ENCODE measurements around the gene SHB. TPM values are rescaled to one million over a fixed set of nuclear protein-coding genes. Genes with fewer than 3 reads are reported as not detected.
"Not testable (repeated sequence)": the region's sequence is repeated elsewhere in the genome, so short reads cannot be mapped to it uniquely, and the experiment has no call there.

Gene SHB
- total RNA-seq, 1 experiment from 2014 or later: 27.1 TPM

DNA sequence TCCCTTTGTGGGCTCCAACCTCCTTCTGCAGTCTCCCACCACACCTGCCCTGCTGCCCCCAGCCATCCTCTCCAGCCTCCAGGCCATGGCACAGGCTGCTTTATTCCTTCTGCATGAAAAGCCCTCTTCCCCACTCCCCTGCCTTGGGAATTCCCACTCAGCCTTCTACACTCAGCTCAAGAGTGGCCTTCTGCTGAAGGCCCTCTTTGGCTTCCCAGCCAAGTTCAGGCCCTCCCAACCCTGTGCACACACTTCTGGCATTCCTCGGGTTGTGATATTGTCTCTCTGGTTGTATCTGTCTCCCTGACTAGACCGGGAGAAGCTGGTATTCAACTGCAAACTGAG lies 5.7 kb downstream of the SHB start:
- no peak for DNase-seq (ENCODE audit: low read depth)

DNA sequence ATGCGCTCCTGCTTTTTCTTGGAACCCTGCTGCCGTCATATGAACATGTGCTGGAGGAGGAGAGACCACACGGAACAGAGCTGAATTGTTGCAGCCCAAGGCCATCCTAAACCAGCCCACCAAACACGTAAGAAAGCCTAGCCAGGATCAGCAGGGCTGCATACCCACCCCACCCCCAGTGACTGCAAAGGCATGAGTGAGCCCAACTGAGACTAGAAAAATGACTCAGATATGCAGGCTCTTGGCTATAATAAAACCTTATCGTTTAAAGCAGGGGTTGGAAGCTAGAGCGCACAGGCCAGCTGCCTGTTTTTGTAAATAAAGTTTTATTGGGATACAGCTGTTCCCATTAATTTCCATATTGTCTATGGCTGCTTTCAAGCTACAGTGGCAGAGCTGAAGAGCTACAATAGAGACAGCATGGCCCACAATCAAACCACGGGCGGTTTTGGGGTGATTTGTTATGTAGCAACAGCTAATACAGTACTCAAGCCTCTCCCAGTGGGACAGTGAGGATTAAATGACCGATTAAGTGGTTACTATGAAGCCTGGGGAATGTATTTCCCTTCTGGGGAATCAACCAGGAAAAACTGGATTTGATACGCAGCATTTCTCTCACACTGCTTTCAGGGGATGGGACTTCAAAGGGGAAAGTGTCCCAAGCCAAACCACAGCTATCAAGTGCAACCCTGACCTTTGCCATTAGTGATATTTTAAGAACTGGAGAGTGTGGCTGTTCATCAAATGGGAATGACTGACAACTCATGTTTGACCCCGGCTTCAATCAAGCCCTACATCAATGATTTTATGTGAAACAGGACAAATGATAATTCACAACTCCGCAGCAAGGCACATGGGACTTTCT lies 6.3 kb downstream of the SHB start:
- peak; percentile 89 for DNase-seq (ENCODE audit: low read depth)

DNA sequence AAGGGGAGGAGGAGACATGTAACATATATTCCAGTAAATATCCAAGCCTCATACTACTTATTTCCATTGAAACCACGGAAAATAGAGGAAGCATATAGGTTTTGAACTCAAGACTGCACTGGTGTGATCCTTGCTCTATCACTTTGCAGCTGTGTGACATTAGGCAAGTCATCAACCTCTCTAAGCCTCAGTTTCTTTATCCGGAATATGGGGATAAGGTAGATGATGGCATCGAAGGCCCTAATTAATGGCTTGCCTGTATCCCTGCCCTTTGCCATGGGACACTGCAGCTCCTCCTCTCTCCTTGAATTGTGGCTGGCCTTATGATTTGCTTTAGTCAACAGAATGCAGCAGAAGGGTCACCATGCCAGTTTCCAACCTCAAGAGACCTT lies 6.9 kb downstream of the SHB start:
- no peak for DNase-seq (ENCODE audit: low read depth)

DNA sequence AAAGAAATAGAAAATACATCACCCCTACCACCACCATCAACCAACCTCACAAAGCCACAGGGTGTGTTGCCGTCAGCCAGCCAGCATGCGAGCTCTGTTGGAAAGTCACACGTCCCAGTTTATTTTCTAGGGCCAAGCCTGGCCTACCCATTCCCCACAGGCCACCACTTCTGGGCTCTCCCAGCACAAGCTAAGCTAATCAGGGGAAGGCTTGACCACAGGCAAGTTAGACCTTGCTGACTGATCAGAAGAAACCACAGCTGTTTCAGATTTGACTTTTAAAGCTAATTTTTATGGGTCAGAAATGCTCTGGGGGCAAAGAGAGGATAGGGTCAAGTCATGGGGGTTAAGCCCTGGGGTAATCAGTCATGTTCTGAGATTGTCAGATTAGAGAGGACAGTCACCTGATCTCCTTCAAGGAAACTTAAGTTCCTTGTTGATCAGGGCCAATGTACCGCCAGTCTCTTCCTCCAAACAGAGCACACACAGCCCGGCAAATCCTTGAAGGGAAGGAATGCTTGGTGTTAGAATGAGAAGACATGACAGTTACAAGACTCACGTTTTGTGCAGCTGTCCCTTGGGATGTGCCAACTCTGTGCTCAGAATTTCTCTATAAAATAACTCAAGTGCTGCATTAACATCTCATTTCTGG lies 7.6 kb downstream of the SHB start:
- DNase-seq (ENCODE audit: low read depth): no peak

DNA sequence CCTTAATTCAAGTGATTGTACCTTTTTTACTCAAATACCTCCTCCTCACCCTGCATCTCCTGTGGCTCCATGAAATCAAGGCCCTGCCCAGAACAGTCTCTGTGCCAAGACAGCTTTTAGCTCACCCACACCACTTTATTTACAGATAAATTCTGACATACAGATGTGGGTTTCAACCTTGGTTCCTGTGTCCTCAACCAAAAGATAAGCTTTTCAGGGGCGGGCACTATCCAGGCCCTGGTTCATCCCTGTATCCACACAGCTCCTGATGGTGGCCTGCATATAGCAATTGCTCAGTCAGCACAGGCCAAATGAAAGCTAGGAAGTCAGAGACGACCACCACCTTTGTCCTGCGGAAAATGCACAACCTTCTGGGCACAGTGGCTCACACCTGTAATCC lies 8.3 kb downstream of the SHB start:
- DNase-seq (ENCODE audit: low read depth): no peak

DNA sequence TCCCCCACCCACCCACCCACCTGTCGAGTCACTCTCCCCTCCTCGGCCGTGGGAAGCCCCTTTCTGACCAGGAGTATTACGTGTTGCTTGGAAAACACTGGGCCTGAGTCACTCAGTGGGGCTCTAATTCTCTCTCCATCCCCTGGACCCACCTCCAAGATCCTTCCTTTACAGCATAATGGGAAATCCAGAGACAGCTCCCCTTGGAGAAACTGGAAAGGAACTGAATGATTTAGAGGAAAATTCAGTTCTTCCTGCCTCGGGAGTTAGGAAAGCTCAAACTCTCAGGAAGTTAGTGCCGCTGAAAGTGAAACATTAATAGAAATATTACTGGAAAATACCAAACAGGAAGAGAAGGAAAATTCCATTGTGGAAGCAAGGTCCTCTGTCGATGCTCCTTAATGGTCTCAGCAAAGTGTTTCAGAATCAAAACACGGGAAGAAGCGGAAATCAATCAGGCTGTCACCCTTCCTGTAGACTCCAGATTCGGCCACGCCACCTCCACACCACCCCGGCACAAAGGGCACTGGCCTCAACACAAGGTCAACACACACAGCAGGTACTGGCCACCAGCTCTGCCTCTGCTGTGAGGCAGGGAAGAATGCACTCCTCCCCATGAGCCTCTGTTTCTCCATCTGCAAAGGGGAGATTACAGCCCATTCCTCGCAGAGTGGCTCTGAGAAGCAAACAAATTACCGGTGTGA lies 9.6 kb downstream of the SHB start:
- DNase-seq (ENCODE audit: low read depth): no peak

DNA sequence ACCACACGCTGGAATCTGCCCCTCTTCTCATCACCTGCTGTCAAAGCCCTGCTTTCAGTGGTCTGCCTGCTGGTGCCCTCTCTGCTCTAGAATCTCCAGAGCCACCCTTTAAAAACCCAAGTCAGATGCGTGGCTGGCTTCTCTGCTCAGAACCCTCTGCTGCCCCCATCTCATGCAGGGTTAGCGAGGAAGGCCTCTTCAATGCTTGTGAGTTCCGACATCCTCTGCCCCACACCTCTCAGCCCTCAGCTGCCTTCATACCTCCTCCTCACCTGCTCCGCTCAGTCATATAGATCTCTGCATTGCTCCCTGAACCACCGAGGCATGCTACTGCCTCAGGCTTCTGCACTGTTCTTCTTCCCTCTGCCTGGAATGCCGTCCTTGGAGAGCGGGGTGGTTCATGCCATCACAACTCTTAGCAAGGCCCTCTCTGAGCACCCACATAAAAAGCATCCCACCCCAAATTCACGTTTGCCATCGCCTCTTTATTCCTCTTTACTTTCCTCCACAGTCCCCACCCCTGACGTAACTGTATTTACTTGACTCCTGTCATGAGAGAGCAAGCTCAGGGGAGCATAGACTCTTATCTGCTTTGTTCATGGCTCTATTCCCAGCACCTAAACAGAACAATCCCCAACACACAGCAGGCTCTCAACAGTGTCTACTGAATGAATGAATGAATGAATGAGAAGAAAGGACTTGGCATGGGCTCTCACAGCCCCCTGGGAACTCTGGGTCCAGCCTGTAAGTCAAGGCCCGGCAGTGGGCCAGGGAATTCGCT lies 10.4 kb downstream of the SHB start:
- DNase-seq (ENCODE audit: low read depth): no peak

DNA sequence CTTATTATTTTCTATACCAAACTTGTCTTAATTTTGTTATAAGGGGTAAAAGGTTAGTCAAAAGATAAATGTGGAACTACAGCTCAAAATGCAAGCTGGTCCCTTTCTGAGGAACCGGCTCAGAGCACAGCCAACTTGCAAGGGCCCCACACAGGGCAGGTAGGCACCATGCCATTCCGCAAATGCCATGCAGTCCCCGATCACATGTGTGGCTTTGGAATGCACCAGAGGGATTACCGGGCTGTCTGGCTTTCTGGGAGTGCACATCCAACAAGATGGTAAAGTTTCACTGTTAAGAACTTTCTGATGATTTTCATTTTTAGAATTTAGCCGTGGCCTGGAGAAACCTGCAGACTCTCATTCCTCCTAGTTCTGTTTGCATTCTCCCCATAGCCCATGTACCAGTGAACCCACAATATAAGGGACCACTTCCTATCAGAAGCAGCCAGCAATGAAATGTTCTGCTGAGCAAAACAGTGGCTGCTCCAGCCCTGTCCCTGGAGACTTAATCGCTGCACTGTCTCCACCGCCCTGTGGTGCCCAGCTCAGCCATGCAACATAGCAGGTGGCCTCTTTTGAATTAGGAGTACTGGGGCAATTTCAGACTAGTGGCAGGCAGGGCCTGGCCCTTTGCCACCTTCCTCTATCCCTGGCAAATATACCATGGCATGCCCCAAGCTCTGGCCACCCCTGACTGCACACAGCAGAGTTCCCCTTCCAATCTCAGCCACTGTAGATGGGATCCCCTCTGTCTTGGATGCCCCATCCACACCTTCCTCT lies 11.4 kb downstream of the SHB start:
- DNase-seq (ENCODE audit: low read depth): no peak

DNA sequence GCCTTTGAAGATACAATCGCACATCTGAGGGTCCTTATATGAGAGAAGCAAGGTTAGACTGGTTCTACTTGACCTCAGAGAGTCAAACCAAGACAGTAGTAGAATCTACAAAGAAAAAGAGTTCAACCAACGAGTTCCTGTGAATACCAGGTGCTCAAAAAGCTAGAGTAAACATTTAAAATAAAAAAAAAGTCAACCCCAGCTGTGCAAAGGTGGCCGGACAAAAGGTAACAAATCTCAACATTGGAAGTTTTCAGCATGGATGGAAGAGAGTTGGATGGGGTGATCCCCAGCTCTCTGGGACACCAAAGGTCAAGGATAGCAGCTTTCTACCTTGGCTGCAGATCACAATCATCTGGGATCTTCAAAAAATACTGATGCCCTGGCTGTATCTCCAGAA lies 14.4 kb downstream of the SHB start:
- no peak for DNase-seq (ENCODE audit: low read depth)

DNA sequence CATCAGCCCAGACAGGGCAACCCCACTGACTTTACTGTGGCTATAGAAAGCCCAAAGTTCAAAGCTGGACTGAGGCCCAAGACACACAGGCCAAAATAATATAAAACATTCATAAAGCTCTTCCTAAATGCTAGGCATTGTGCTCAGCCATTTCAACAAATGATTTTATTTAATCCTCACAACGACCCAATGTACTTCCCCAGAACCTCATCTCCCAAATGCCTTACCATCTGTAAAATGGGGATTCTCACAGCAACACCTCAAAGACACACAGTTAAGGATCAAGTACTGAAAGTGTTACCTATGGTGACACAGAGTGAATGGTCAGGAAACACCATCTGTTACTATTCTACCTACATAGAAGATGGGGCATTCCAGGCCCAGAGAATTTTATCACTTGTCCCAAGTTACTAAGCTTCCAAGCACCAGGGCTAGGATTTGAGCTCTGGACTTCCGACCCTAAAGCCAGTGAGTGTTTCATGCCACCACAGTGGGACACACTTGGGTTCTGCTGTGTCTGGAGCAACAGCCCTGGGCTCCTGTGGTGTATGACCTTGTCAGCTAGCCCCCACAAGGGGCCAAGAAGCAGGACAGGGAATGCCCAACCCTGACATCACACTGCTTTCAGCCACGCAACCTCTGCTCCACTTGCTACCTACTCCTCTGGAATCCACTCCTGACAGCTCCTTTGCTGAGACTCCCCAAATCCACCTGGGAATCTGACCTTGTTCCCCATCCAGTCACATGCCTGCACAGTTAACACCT lies 15.1 kb downstream of the SHB start:
- DNase-seq (ENCODE audit: low read depth): no peak

DNA sequence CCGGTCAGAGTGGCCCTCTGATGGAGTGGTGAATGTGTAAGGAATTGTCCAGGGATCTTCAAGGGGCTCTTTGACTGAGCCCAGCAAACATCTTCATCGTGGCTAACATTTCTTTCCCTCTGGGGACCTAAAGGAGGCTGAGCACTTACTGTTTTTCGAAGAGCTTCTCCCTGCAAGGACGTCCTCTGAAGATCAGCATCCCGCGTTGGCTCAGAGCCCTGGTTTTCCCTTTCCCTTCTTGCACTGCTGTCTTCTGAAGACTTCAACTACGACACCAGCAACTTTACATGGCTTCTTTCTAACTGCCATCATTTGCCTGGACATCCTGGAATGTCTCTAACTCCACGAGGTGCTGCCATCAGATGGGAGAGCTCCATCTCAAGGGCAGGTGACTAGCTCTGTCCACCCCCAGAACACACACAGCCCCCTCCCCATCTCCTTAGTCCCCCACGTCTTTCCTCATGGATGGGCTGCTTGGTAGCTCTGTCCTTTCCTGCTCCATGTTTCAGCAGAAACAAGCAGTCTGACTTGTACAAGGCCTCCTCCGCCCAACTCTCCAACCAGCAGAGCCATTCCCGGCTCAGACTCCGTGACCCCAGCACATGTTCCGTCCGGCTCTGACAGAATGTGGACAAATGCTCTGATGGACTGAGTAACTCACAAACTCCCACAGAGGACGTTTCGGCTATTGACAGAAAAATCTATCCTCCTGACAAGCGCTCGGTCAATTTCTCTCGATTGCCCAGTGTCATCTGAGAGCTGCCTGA lies 17.1 kb downstream of the SHB start:
- DNase-seq (ENCODE audit: low read depth): no peak

DNA sequence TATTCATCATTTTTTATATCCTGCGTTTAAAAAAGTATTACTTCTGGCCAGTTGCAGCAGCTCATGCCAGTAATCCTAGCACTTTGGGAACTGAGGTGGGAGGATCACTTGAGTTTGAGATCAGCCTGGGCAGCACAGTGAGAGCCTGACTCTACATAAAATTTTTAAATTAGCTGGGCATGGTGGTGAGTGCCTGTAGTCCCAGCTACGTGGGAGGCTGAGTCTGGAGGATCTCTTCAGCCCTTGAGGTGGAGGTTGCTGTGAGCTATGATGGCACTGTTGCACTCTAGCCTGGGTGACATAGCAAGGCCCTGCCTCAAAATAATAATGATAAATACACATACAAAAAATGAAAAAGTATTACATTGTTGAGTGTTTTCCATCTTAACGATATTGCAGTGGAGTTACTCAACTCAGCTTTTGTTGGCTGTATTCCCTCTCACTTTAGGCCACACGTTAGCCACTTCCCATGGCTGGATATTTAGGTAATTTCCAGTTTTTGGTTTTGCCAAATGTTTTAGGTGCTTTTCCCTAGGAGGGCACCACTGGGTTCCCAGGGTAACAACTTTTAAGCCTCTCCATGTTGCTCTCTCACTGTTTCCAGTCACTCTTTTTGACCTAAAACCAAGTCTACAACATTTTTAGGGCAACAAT lies 20.6 kb downstream of the SHB start:
- no peak for DNase-seq (ENCODE audit: low read depth)

DNA sequence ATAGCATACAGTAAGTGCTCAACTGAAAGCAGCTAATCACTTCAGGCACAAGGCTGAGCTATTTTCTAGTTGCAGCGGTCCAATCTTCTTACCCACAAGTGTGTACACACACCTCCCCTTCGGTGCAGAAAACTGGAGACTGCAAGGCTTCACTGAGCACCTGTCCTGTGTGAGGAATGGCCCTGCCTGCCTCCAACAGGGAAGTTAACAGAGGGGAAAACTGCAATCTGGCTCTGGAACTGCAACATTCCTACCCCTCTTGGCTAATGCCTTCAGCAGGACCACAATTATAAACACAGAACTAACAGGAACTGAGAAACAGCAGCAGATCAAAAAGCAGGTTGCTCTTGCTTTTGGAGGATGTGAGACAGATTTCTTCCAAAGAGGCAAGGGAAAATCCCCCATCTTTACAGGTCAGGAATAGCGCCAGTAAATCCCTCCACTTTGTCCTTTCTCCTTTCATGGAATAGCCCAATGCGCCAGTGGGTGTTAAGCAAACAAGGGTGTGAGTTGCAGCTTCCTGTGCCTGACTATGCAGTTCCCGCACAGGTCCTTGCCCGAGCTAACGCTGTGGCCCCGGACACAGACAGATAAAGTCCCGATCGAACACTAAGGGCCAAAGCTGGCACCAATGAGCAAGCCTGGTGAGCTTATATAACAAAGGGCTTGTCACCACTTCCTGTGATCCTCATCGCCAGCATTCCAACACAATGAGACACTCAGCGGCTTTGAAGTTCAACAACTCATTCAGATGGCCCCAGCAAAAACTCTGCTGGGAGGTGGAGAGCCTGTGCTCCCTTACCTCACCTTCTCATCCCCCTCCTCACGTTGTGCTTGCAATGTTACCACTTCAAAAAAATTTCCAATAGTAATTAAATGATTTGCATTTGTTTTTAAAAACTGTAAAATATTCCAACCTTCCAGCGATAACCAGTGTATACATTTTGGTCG lies 21.5 kb downstream of the SHB start:
- peak; percentile 94 for DNase-seq (ENCODE audit: low read depth)

DNA sequence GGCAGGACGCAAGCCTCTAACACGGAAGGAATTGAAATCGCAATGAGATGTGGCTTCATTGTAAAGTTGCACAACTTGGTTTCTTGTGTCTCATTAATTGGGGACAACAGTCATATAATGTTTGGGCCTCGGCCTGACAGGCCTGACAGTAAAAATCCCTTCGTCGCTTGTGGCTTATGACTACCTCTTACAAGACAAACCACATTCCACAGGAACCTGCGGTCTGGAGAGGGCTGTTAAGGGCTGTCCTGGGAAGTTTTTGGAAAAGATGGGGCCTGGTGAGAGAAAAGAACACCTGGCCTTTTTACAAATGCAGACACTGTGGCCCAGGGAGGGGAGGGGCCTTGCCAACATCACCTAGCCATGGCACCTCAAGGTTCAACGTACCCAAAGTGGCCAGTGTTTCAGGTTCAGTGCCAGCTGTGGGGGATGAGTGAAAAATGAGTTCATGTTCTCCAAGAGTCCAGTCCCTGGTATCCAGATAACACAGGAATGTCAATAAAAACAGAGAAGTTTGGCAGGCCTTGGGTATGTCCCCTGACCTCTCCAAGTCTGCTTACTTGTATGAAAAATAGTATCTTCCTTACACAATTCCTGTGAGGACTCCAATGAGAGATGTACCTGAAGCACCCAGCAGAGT lies 22.2 kb downstream of the SHB start:
- peak; percentile 72 for DNase-seq (ENCODE audit: low read depth)

DNA sequence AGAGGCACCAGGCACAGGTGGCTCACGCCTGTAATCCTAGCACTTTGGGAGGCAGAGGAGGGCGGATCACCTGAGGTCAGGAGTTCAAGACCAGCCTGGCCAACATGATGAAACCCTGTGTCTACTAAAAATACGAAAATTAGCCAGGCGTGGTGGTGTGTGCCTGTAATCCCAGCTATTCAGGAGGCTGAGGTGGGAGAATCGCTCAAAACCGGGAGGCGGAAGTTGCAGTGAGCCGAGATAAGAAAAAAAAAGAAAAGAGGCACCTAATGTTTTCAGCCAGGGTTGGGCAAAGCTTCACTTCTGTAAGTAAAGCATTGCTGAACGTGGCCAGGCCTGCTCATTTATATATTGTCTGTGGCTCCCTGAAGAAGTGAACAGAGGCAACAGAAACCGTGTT lies 23.1 kb downstream of the SHB start:
- not testable (repeated sequence) for DNase-seq (ENCODE audit: low read depth)

DNA sequence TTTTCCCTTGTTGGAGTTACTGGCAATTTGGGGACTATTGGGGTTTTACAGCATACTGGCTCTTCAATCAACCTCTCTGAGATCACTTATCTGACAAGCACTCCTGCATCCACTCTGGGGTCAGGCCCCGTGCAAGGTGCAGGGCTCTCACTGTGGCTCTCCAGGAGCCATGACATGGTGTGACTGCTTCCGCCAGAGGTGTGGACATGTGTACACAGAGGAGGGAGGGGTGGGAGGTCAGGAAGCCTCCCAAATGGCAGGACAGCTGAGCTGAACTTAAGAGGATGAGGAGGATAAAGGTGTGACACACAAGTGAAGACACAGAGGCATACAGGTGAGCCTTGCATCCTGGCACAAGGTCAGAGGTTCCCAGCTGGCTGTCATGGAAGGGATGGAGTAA lies 24.3 kb downstream of the SHB start:
- no peak for DNase-seq (ENCODE audit: low read depth)

DNA sequence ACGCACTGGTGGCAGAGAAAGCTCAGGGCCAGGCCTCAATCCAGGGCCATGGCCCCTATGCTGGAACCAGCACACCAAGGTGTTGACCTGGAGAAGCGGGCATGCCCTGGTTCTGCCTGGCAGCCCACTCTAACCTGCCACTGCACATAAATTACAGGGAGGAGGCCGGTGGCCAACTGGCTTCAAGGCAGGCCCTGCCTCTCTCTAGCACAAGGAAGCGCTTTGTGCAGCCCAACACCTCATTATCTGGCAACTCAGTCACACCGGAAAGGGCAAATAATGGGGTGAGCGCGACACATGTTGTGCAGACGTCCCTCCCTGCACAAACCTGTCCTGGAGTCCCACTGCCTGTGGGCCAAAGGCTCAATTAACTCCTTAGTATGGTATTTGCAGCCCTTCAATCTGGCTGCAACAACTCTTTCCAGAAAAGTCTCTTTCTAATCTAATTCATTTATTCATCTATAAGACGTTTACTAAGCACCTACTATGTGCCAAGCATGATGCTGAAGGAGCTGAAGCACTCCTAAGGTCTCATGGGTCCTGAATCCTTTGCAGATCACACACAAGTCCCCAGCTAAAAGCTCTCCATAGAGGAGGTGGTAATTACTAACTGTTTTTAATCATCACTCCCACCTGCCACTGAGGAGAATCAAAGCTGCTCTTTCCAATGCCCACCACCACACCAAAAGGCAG lies 24.9 kb downstream of the SHB start:
- no peak for DNase-seq (ENCODE audit: low read depth)

Data from LHCN-M2 (cell line).